A549 treated with AZD2906 at 1 μM for 4 hours (cell line): Measurements from ENCODE around the gene LRRC72. TPM values are rescaled to one million over a fixed set of nuclear protein-coding genes. Genes with fewer than 3 reads are reported as not detected.

Experiments
- total RNA-seq: library from RNA; stranded (reverse); fragments of 200-300 nt; extraction: Qiagen RNA extraction; gene quantifications from 5 replicates; pipeline ENCODE4 v1.2.3, GENCODE V29; 2022

The LRRC72 gene
- not detected in 5 replicates for total RNA-seq

DNA sequence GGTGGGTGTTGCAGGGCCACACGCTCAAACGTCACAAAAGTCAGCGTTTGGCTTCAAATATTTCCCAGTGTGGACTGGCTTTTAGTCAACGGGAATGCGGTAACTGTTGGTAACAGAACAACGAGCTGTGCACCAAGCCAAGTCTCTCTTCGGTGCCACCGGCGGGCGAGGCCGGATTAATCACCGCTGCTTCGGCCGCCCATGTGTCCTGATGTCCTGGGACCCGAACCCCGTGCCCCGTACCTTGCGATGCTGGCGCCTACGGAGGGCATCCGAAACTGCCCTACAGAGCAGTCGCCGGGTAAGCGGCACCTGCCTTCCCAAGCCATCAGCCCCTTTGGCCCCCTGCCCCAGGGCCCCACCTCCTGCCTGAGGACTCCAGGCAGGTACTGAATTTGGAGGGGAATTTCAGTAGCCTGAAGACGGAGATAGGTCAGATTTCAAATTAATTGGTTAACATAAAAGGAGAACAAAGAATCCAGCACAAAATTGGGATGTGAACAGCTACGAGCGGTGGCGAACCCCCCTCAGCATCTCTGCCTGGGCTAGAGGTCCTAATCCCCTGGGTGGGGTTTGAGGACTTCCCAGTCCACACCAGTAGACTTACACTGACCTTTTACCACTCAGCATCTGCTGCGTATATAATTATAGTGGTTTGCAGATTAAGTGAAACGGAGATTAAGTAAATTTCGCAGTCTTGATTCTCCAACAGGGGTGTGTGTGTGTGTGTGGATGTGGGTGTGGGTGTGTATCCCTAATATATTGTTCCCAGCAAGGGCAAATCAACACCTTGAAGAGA is at the start of gene LRRC72:
Gene LRRC72 (plus strand): TSS at position 84 of the 799 bp plus-strand sequence. CDS start 128 bp downstream, at position 212.

Other genes starting within 250 kb of the LRRC72 start
- gene CRPPA, start 105.3 kb upstream of the LRRC72 start, total RNA-seq: 0.51 to 0.65 TPM (median 0.60 TPM) in 5 replicates
- gene SOSTDC1, start 61.1 kb upstream of the LRRC72 start, total RNA-seq: not detected in 5 replicates
- gene ANKMY2, start 118.9 kb downstream of the LRRC72 start, total RNA-seq: 12.0 to 14.9 TPM (median 12.5 TPM) in 5 replicates
- 86.7 to 102 TPM (median 90.2 TPM) in 5 replicates for gene BZW2, start 119.4 kb downstream of the LRRC72 start, total RNA-seq
- 14.7 to 18.8 TPM (median 17.1 TPM) in 5 replicates for gene TSPAN13, start 226.9 kb downstream of the LRRC72 start, total RNA-seq